MM.1S (cell line): Measurements from ENCODE around the gene BOC.

Experiments used
- DNase-seq: peaks from one replicate; pipeline ENCODE4 v3.0.0-alpha.2; 2015
- H2AFZ ChIP-seq: fragments of 300-600 bp; sonication (generic); 2 replicates; pipeline ENCODE4 v1.6.0; 2016; ENCODE audit warnings: antibody characterized with exemption, low read length
- H3F3A ChIP-seq: fragments of 300-600 bp; sonication (generic); 2 replicates; pipeline ENCODE4 v1.6.1; 2016; ENCODE audit warnings: mild to moderate bottlenecking, antibody characterized with exemption, low read length, moderate library complexity, mixed read lengths; ENCODE audit not compliant: insufficient read depth
- H3K27ac ChIP-seq: fragments of 300-600 bp; sonication (generic); 2 replicates; pipeline ENCODE4 v1.5.1; 2016; ENCODE audit warnings: mild to moderate bottlenecking, low read length
- H3K27me3 ChIP-seq: fragments of 300-600 bp; sonication (generic); replicated peaks from 2 replicates; pipeline ENCODE4 v1.6.0; 2016; ENCODE audit warnings: low read length; ENCODE audit not compliant: insufficient read depth
- H3K36me3 ChIP-seq: fragments of 300-600 bp; sonication (generic); replicated peaks from 2 replicates; pipeline ENCODE4 v1.6.1; 2016; ENCODE audit warnings: mild to moderate bottlenecking, low read length, mixed read lengths; ENCODE audit not compliant: insufficient read depth
- H3K4me1 ChIP-seq: fragments of 300-600 bp; sonication (generic); 2 replicates; pipeline ENCODE4 v1.6.1; 2016; ENCODE audit warnings: low read length, mixed read lengths
- H3K4me2 ChIP-seq: fragments of 300-600 bp; sonication (generic); 2 replicates; pipeline ENCODE4 v1.6.0; 2016; ENCODE audit warnings: low read depth, low read length
- H3K4me3 ChIP-seq: fragments of 300-600 bp; sonication (generic); 2 replicates; pipeline ENCODE4 v1.5.1; 2016; ENCODE audit warnings: low read length, mixed read lengths
- H3K79me2 ChIP-seq: fragments of 300-600 bp; sonication (generic); 2 replicates; pipeline ENCODE4 v1.6.1; 2016; ENCODE audit warnings: mixed run types, low read length, mixed read lengths
- H3K9ac ChIP-seq: fragments of 300-600 bp; sonication (generic); 2 replicates; pipeline ENCODE4 v1.6.1; 2016; ENCODE audit warnings: low read length, mixed read lengths
- H3K9me2 ChIP-seq: fragments of 300-600 bp; sonication (generic); replicated peaks from 2 replicates; pipeline ENCODE4 v1.6.1; 2016; ENCODE audit warnings: mild to moderate bottlenecking, low read length, mixed read lengths; ENCODE audit not compliant: insufficient read depth
- H3K9me3 ChIP-seq: fragments of 300-600 bp; sonication (generic); replicated peaks from 2 replicates; pipeline ENCODE4 v1.6.1; 2016; ENCODE audit warnings: mild to moderate bottlenecking, low read length, mixed read lengths; ENCODE audit not compliant: insufficient read depth
- H4K20me1 ChIP-seq: fragments of 300-600 bp; sonication (generic); 2 replicates; pipeline ENCODE4 v1.6.1; 2016; ENCODE audit warnings: mild to moderate bottlenecking, low read length, moderate library complexity, mixed read lengths; ENCODE audit not compliant: insufficient read depth
- CTCF ChIP-seq: fragments of 300-600 bp; sonication (generic); IDR thresholded peaks from 2 replicates; pipeline ENCODE4 v1.5.1; 2016; ENCODE audit warnings: antibody characterized with exemption, low read length, mixed read lengths
- EZH2 ChIP-seq: fragments of 300-600 bp; sonication (generic); optimal IDR thresholded peaks from 2 replicates; pipeline ENCODE3; 2017; ENCODE audit warnings: low read depth, mild to moderate bottlenecking, antibody characterized with exemption, low read length, mixed read lengths
- EZH2phosphoT487 ChIP-seq: fragments of 300-600 bp; sonication (generic); IDR thresholded peaks from 2 replicates; pipeline ENCODE4 v1.6.1; 2018; ENCODE audit warnings: antibody characterized with exemption, low read length

The BOC gene

GRCh38 chr3:113277941-113278598 is 66.7 kb downstream of the BOC start:
- Histone ChIP-seq H3K79me2 (no peaks in the 10 kb centered on the region), H3K27me3 (no peaks in the 10 kb centered on the region), H3K9ac (no peak overlapping the region), H2AFZ (no peak overlapping the region), H3K9me2 (no peaks in the 10 kb centered on the region), H3K4me2 (no peak overlapping the region), H3K4me3 (no peak overlapping the region), H3K4me1 (peaks cover 21% of the 10 kb centered on the region), H3K36me3 (no peaks in the 10 kb centered on the region), H3F3A (peaks cover 14% of the 10 kb centered on the region; the same call in 1 of the 2 replicates), H4K20me1 (no peaks in the 10 kb centered on the region), H3K9me3 (no peaks in the 10 kb centered on the region), H3K27ac (no peak overlapping the region)
- no peak for DNase-seq
- no peak for TF ChIP-seq CTCF
- TF ChIP-seq EZH2phosphoT487: no peak
- TF ChIP-seq EZH2: no peak

GRCh38 chr3:113278599-113278955 is 67.2 kb downstream of the BOC start:
- no peaks in the 10 kb centered on the region for H3K79me2 ChIP-seq
- H3K9me2 ChIP-seq: no peaks in the 10 kb centered on the region
- H3K27ac ChIP-seq: no peak overlapping the region
- H2AFZ ChIP-seq: no peak overlapping the region
- no peak overlapping the region for H3K4me3 ChIP-seq
- peaks cover 22% of the 10 kb centered on the region for H3K4me1 ChIP-seq
- H3K4me2 ChIP-seq: no peak overlapping the region
- H4K20me1 ChIP-seq: no peaks in the 10 kb centered on the region
- H3F3A ChIP-seq: peaks cover 14% of the 10 kb centered on the region; the same call in 1 of the 2 replicates
- no peaks in the 10 kb centered on the region for H3K36me3 ChIP-seq
- TF ChIP-seq EZH2 (no peak), EZH2phosphoT487 (no peak), CTCF (no peak)
- no peaks in the 10 kb centered on the region for H3K9me3 ChIP-seq
- DNase-seq: no peak
- H3K27me3 ChIP-seq: no peaks in the 10 kb centered on the region
- H3K9ac ChIP-seq: no peak overlapping the region

DNA sequence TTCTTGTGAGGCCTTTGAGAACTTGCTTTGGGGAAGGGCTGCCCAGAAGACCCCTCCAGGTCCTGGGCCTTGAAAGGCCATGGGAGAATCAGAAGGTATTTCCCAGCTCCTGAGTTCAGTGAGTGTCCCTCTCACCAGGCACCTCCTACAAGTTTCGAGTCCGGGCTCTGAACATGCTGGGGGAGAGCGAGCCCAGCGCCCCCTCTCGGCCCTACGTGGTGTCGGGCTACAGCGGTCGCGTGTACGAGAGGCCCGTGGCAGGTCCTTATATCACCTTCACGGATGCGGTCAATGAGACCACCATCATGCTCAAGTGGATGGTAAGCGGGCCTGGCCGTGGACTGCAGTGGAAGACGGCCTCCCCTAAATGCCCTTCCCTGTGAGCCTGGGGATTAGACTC is 68.3 kb downstream of the BOC start:
- Histone ChIP-seq H3K36me3 (no peaks in the 10 kb centered on the region), H3K9ac (no peak overlapping the region), H3K9me2 (no peaks in the 10 kb centered on the region), H3K4me3 (no peak overlapping the region), H3K4me1 (peaks cover 22% of the 10 kb centered on the region), H3K79me2 (no peaks in the 10 kb centered on the region), H3K4me2 (no peak overlapping the region), H3K27ac (no peak overlapping the region), H2AFZ (no peak overlapping the region), H4K20me1 (no peaks in the 10 kb centered on the region), H3F3A (peaks cover 14% of the 10 kb centered on the region; the same call in 1 of the 2 replicates), H3K9me3 (no peaks in the 10 kb centered on the region), H3K27me3 (no peaks in the 10 kb centered on the region)
- TF ChIP-seq EZH2: no peak
- TF ChIP-seq CTCF: no peak
- no peak for TF ChIP-seq EZH2phosphoT487
- DNase-seq: no peak
